ENCODE results near the gene DLGAP1.

GRCh38 chr18:4455113-4455811 is at the start of gene DLGAP1:
- no peak for TF ChIP-seq CTCF (IDR thresholded peaks at IDR 0.05 in 4 of 5, conservative IDR thresholded peaks at IDR 0.05 in 1 of 5)
- TF ChIP-seq POLR2A (IDR thresholded peaks at IDR 0.05) = peak in 1 of 2 donors; percentile 28
